NOMO-1 (cell line): ENCODE measurements around the gene MAGI1.
A peak's percentile ranks its signal among the peaks of the same experiment; 100 is the strongest.

Source experiments
- DNase-seq, 2 experiments: peaks; one replicate each; lab custom pipeline; 2025; ENCODE audit not compliant: unreplicated experiment in 2 of 2; lab: John Stamatoyannopoulos, UW

Gene MAGI1

DNA sequence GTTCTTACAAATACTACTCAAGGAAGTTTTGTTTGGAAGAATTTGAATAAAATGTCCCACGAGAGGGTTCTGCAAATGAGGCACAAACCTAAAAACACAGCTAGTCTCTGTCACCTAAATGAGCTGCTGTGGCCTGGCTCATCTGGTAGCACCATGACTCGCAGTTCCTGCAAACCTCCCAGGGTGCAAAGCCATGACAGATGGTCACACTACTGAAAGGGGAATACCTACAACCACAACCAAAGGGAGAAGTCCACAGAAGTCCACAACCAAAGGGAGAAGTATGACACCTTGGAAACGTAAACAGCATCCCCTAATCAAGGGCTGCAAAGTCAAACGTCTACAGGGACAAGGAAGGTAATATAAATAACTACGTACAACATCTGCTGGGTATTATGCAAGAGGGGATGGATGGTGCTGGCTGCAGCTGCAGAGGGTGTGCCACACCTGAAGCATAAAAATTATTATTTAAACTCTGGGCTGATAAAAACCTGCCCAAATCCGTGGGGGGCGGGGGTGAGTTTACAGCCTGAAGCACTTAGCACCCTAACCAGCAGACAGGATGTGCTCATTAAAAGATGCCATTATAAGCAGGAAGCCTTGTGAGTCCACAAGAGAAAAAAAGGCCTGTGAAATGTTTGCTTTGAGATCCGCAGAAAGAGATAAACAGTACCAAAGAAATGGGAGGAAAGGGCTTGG, 184.0 kb downstream of the MAGI1 start:
- DNase-seq: no peak

DNA sequence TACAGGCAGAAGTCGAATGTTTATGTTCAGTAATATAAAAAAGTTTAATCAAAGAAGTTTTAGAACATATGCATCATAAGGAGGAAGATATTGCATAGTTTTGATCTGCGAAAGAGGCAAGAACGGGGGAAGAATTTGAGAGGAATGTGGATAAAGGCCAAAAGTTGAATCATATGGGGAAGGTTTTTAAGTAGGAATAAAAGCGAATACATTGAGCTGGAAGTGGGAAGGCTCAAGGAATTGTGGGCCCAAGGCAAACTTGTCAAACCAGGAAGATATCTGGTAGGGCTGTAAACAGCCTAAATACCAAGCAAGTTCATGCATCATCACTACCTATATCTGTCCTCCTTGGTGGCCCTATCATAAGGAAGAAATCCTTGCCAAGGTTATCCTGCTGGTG, 186.9 kb downstream of the MAGI1 start:
- no peak for DNase-seq

DNA sequence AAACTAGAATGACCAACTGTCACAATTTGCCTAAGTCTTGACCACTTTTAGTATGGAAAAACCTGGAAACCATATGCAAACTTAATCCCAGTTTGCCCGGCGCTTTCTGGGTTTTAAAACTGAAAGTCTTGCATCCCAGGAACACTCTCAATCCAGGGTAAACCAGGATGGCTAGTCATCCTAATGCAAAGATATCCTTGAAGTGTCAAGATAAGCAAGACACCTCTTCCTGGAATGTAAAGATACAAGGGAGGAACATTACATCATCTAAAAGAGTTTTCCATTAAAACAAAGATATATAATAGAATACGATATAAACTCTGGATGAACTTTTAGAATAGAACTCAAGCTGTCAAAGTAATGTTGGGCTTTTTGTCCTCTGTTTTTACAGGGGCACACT, 188.5 kb downstream of the MAGI1 start:
- no peak for DNase-seq

DNA sequence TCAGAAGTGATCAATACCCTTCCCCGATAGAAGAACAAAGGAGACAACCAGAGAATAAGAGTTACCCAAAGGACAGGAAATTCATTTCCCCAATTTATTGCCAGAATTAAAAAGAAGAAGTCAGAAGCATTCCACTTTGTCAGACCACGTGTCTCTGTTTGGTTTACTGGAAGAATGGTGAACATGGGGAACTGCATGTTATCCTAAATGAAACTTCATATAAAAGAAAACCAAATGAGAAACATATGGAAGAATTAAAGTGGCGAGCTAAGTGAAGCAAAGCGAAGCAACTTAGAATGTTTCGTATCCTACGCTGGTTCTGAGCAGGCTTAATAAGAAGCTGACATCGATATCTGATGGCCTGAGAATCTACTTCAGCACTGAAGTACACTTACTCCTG, 190.7 kb downstream of the MAGI1 start:
- DNase-seq: no peak

DNA sequence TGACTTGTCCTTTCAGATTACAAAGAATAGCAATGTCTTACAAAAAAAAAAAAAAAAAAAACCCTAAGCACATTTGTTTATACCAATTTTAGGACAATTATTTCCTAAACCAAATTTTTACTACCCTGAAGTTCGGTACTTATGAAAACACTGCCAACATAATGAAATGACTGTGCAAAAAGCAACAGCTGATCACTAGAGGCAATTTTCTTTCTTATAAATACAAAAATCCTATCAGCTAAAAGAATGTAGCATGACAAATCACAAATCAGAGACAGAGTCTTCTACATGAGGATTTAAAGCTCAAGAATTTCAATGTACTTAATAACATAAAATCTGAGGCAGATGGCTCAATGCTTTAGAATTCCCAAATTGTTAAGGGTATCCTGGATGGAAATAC, 191.8 kb downstream of the MAGI1 start:
- no peak for DNase-seq

DNA sequence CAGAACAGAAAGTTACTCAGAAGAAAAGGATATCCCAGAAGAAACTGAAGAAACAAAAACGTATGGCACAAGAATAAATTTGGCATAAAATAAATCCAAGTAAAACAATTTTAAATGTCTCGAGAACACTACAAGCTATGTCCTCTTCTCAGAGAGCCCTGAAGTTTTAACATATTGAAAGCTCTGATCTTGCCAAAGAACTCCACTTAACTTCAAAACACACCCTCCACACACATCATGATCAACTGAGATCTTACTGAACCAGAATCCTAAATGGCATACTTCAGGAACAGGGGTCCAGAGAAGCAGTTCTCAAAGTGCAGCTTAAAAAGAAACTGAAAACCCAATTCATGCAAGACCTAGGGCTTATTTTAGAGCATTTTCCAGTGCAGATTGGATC, 194.3 kb downstream of the MAGI1 start:
- no peak for DNase-seq

DNA sequence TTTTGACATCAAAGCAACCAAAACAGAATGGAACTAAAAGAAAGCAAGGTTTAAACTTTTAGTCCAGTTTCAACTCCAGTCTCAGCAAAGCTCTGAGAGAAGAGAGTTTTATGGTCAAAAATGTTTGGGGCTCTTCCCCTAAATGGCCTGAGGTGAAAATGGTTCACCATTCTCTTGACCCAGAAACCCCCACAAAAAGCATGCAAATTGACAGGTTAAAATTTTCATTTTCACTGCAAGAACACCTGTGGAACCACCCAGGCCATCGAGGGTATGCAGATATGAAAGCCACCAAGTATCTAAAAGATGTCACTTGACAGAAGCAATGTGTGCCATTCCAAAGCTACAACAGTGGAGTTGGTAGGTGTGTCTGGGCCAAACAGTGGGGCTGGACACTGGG, 195.0 kb downstream of the MAGI1 start:
- no peak for DNase-seq

DNA sequence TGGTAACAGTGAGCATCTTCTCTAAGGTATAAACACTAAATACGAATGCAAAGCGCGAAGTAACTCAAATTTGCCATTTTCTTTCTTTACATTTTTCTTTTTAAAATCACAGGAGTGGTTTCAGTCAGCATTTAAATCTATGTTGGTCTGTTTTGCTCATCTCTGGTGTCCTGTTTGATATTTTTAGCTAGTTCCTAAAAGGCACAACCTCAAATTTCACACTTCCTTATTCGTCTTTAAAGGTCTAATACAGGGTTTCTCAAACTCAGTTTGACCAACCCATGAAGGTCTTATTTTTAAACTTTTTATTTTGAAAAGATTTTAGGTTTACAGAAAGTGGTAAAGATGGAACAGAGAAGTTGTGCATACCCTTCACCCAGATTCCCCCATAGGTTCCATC, 201.1 kb downstream of the MAGI1 start:
- peak in 1 of 2 experiments; percentile 39 for DNase-seq

DNA sequence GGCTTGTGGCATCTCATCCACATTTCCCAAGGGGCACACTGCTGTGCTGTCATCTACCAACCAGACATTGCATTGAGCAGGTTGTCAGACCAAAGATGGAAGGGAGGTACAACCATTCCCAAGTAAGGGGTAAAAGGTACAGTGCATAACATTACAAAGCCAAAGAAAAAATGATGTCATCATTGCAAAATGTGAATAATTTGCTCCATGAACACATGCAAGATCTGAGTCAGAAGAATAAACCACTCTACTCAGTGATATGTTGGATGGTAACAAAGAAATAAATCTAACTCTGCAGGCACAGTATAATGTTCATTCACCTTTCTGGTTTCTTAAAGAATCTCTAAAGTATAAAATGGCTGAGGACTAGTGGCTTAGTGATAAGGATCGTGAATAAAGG, 202.7 kb downstream of the MAGI1 start:
- DNase-seq: no peak

DNA sequence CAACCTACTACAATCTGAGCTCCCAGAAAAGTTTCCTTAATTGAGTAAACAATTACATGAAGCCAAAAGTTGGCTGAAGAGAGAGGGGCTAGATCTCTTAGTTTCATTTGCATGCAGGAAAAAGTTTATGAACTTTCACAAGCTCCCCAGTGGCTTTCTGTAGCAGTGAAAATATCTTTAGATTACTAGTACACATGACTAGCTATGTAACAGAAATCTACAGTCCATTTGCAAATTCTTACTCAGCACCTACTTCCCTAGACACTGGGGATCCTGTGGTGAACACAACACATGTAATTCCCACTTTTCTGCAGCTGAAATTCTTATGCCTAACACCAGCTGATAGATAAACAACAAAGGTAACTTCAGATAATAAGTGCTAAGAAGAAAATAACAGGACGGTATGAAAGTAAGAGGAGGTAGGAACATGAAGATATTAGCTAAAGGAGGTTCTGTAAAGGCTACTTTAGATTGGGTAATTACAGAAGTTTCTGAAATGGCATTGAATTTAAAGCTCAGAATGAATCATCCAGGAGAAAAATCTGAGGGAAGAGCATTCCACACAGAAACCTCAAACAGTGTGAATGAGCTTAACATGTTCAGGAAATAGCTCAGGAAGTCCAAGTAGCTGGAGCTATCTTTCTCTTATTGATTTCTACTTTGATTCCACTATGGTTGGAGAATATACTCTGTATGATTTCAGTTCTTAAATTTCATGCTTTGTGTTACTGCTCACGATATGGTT, 204.8 kb downstream of the MAGI1 start:
- no peak for DNase-seq

DNA sequence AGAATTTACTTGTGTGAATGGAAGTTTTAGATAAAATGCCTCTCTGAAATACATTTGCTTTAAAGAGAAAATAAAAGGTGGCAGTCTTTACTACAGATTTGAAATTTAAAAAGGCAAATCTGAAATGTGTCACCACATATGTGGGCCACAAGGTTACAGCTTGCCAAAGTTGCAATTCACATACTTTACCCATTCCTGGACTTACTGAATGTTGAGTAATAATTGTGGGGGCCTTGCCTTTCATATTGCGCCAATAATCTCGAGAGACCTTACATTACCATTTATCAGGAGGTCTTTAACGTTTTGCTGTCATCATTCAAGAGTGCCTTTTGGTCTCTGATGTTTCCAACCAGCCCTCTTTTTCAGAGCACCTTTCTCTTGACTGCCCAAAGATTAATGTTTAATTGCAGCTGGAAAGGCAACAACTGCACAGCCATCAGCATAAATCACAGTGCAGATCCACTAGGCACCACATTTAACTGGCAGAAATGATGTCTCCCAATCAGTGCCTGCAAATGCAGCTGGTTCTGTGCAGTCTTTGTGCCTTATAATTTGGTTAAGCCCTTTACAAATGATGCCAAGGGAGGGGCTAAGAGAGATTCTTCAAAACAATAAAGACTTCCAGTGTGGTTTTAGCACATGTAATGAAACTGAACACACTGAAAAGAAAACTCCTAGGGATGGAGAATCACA, 206.8 kb downstream of the MAGI1 start:
- DNase-seq: no peak

DNA sequence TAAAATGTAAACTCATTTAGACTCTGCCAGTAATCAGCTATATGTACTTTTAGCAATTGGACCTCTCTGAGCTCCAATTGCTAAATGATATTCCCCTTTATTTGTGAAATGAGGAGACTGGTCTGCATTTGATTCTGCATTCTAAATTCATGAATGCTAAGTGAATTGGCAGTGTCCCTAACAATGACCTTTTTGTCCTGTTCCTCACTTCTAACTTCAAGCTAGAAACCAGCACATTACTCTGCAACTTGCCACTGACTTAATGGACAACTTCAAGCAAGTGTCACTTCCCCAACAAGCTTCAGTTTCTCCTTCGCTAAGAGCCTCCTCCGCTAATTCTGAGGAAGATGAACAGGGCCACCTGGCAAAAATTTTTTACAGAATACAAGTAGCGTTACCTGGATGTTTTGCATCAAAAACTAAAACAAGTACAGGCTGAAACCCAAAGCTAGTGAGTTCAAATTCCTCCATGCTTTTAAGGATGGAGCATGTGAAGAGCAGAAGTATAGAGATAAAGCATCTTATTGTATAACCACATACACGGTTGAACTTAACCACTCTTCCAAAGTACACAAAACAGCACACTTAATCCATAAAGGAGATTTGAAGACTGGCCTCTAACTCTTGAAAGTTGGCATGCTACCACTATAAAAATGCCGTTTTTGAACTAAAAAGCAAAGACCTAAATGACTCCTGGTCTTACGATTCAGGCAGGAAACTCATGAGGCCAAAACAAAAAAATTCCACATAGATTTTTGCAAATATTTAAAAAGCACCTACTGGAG, 207.6 kb downstream of the MAGI1 start:
- no peak for DNase-seq

DNA sequence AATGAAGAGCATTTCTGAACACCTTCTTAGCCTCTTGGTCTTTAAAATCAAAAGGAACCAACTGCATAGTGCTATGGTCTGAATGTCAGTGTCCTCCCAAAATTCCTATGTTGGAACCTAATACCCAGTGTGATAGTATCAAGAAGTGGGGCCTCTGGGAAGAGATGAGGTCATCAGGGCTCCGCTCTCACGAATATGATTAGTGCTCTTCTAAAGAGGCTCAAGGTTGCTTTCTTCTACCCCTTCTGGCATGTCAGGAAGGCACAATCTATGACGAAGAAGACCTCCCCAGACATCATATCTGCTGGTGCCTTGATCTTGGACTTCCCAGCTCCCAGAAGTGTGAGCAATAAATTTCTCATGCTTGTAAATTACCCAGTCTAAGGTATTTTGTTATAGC, 209.5 kb downstream of the MAGI1 start:
- no peak for DNase-seq

DNA sequence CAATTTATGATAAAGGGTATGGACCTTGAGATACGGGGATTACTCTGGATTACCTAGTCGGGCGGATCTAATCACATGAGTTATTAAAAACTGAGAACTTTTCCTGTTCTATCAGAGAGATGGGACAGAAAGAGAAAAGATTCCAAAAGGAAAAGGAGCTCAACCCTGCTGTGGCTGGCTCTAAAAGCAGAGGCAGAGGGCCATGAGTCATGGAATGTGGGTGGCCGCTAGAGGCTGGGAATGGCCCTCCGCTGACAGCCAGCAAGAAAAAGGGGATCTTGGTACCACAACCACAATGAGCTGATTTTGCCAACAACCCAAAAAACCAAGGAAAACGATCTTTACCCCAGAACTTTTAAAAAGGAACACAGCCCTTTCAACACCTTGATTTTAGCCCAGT, 210.0 kb downstream of the MAGI1 start:
- DNase-seq: no peak

DNA sequence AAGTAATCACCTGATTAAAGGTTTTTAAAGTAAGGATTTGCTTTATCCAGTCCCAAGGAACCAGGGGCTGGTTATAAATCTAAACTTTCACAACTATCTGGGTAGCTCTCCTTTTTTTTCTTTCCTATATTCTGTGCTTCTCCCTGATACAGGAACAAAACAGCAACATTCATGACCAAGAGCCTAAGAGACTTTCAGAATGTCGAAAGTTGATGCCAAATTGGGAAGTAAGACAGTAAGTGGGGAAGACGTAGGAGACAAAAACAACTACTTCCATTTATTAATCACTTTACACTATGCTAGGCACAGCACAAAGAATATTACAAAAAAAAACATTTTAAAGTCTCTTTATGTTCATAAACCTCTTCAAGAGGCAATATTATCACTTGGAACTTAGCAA, 211.6 kb downstream of the MAGI1 start:
- DNase-seq: no peak

DNA sequence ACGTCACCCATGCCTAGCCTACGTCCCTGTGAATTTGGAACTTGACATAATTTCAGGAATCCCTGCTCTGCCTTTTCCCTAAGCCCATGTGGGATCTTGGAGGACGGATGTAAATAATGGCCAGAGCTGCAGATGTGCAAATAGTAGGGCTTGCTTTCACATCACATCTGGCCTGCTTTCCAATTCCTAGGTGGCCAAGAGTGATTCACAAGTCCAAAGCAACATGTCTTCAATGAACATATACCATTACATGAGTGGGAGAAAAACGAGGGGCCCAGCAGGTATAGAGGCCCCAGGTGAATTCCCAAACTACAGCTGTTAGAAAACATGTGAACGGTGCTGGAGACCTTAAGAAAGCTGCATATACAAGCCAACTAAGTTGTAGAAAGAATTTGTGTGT, 214.6 kb downstream of the MAGI1 start:
- DNase-seq: no peak

DNA sequence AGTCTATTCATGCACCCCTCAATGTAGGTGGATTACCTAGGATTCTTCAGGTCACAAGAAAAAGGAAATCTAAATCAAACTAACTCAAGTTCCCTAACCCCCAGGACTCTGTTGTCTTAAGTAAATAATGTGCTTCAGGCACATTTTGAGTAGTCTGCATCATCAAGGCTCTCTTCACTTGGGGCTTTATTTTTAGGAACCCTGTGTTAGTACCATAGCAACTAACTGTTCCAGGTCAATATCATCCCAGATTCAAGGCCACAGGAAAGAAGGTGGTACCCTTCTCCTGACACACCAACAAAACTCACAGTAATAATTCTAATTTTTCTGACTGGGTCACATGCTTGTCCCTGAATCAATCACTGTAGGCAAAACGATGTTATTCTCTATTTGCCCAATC, 218.1 kb downstream of the MAGI1 start:
- DNase-seq: no peak

DNA sequence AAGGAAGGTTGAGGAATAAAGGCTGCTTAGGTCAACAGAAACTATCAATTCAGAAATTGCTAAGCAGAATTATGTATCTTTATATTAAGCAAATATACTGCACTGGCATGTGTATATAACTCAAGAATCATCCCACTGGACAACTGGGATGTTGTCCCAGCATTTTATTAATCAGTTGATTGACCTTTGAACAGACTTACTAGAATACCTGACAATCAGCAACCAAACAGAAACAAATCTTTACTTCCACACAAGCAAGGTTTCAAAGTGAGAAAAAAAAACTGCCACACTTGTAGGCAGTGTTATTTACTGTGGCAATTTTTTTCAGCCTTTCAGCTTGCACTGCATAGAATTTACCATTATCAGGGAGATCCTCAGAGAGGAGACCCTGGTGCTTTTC, 218.8 kb downstream of the MAGI1 start:
- DNase-seq: no peak

DNA sequence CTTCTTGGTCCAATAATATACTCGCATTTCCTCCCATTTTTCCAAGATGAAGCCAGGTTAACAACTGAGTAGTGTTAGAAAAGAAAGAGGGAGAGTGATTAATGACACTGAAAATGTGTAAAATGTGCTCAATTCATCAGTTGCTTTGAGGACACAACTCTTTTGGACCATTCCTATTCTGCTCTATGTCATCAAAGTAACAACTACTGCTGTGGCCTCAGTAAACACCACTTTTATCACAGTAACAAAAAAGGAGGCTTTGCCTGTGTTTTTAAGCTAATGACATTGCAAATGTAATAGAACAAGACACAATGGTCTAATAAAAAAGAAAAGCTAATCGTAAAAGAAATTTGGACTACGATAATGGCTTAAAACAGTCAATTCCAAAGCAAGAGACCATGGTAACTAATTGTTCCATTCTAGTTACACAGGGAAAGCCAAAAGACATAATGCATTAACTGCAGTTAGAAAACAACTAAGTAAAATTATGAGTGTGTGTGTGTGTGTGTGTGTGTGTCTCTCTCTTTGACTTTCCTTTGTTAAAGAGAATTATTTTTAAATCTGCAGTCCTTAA, 221.1 kb downstream of the MAGI1 start:
- DNase-seq: no peak

DNA sequence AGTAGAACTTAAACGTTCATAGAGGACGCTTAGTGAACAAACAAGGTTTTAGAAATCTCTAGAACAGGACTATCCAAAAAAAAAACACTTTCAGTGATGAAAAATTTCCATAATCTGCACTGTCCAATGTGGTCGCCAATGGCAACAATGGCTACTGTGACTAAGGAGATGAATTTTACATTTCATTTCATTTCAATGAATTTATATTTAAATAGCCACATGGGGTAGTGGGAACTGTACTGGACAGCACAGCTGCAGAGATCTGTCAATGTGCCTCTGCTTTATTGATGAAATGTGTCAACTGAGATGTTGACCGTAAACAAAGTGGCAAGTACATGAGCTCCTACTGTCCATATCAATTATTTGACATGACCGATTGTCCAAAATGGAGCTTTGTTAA, 222.5 kb downstream of the MAGI1 start:
- no peak for DNase-seq
